Ascending aorta (tissue), 2 donors: ENCODE data around the gene KCNG2. TPM values are rescaled to one million over a fixed set of nuclear protein-coding genes. Genes with fewer than 3 reads are reported as not detected.
A peak's percentile ranks its signal among the peaks of the same experiment; 100 is the strongest.
"Not testable (repeated sequence)": the region's sequence is repeated elsewhere in the genome, so short reads cannot be mapped to it uniquely, and the experiment has no call there.

ENCODE experiments used
- DNase-seq, 2 donors: peaks; one replicate each; pipeline ENCODE4 v3.0.0-alpha.2; 2019; ENCODE audit warnings: low spot score in 2 of 2
- H3K27ac ChIP-seq, 2 donors: fragments of 200-600 bp; sonication (generic); one replicate each; pipeline ENCODE4 v1.5.1; 2016 to 2017; ENCODE audit warnings: mild to moderate bottlenecking in 1 of 2
- H3K27me3 ChIP-seq: fragments of 200-600 bp; sonication (generic); one replicate; pipeline ENCODE4 v1.5.1; 2017
- H3K36me3 ChIP-seq, 2 donors: fragments of 200-600 bp; sonication (generic); one replicate each; pipeline ENCODE4 v1.5.1; 2016
- H3K4me1 ChIP-seq, 2 donors: fragments of 200-600 bp; sonication (generic); one replicate each; pipeline ENCODE4 v1.5.1; 2016 to 2017; ENCODE audit warnings: mild to moderate bottlenecking in 1 of 2
- H3K4me3 ChIP-seq, 2 donors: fragments of 200-600 bp; sonication (generic); one replicate each; pipeline ENCODE4 v1.5.1; 2016 to 2017; ENCODE audit warnings: mild to moderate bottlenecking in 1 of 2
- H3K9me3 ChIP-seq, 2 donors: fragments of 200-600 bp; sonication (generic); one replicate each; pipeline ENCODE4 v1.5.1; 2016
- CTCF ChIP-seq, 3 experiments: fragments of 200-600 bp in 2 of 3; fragments of 450-650 bp in 1 of 3; sonication (generic) in 2 of 3; IDR thresholded peaks; one replicate each; pipeline ENCODE4 v1.5.1; 2016 to 2019; ENCODE audit warnings: antibody characterized with exemption in 3 of 3, mild to moderate bottlenecking in 1 of 3, moderate library complexity in 1 of 3
- intact Hi-C: fragments of 100-400 bp; cut with DNase I; formaldehyde crosslinking; loops from one replicate; pipeline ENCODE4 v1.15.1; 2023
- total RNA-seq: library from RNA; depleted of rRNA; stranded (reverse); fragments of >200 nt; gene quantifications from one replicate; pipeline ENCODE4 v1.1.0, GENCODE V29; 2016

The KCNG2 gene, protein sequence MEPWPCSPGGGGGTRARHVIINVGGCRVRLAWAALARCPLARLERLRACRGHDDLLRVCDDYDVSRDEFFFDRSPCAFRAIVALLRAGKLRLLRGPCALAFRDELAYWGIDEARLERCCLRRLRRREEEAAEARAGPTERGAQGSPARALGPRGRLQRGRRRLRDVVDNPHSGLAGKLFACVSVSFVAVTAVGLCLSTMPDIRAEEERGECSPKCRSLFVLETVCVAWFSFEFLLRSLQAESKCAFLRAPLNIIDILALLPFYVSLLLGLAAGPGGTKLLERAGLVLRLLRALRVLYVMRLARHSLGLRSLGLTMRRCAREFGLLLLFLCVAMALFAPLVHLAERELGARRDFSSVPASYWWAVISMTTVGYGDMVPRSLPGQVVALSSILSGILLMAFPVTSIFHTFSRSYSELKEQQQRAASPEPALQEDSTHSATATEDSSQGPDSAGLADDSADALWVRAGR
- total RNA-seq: not detected

DNA sequence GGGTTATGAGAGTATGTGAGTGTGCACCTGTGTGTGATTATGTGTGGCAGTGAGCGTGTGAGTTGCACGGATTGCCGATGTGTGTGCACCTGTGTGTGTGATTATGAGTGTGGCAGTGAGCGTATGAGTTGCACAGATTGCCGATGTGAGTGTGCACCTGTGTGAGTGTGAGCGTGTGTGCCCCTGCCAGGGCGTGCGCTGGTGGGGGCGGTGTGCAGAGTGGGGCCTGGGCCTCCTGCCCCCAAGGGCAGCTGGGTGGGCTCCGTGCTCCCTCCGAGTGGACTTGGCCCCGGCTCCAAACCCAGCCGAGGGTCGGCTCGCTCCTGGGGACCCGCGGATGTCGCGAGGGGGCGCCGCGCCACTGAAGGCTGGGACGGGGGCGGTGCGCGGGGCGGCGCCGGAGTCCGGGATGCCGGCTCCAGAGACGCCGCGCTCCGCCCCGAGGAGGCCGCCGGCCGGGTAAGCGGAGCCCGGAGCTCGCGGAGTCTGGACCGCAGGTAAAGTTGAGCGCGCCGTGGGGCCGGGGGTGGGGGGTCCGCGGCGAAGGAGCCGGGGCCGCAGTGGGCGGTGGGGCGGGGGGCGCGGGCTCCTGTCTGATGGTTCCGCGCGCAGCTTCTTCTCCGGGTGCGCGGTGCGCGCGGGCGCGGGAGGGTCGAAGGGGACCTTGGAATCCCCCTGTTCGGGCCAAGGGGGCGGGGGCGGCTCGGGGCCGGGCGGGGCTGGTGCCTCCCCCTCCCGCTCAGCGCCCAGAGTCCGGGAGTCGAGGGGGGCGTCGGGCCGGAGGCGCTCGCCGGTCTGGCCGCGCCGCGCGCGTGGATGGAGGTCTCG, at the start of gene KCNG2:
KCNG2 (plus strand) TSS at position 421 of the 828 bp plus-strand sequence. CDS start 65,730 bp downstream, outside the sequence.
- TF ChIP-seq CTCF (IDR thresholded peaks at IDR 0.05): no peak
- Histone ChIP-seq H3K27me3 (peaks cover 21% of the 10 kb centered on the region), H3K27ac (no peak within 1 kb of the TSS), H3K4me1 (peaks cover 0 to 3% of the 10 kb centered on the region in 2 donors), H3K36me3 (no peaks in the 10 kb centered on the region), H3K9me3 (no peaks in the 10 kb centered on the region), H3K4me3 (peak within 1 kb of the TSS; percentile 33 to 50)
- intact Hi-C loops: no loop called here
- no peak for DNase-seq

GRCh38 chr18:79748321-79749180, 49.2 kb upstream of the KCNG2 start:
- Histone ChIP-seq H3K9me3 (no peaks in the 10 kb centered on the region), H3K27ac (no peak overlapping the region), H3K27me3 (no peaks in the 10 kb centered on the region), H3K4me1 (no peaks in the 10 kb centered on the region), H3K36me3 (peaks cover 22 to 45% of the 10 kb centered on the region in 2 donors), H3K4me3 (no peak overlapping the region)
- TF ChIP-seq CTCF (IDR thresholded peaks at IDR 0.05): no peak
- DNase-seq: peak in 1 of 2 donors; percentile 60
- intact Hi-C loops: no loop called here

- H3K9me3 ChIP-seq: no peaks in the 10 kb centered on the region
- no peak for TF ChIP-seq CTCF (IDR thresholded peaks at IDR 0.05)
- H3K4me3 ChIP-seq: no peak overlapping the region
- no peaks in the 10 kb centered on the region for H3K27me3 ChIP-seq
- peaks cover 29 to 48% of the 10 kb centered on the region in 2 donors for H3K36me3 ChIP-seq
- no peaks in the 10 kb centered on the region for H3K4me1 ChIP-seq
- intact Hi-C loops: no loop called here
- DNase-seq: peak in 1 of 2 donors; percentile 52
- no peak overlapping the region for H3K27ac ChIP-seq
Measured at GRCh38 chr18:79749251-79750191, 48.2 kb upstream of the KCNG2 start.

DNA sequence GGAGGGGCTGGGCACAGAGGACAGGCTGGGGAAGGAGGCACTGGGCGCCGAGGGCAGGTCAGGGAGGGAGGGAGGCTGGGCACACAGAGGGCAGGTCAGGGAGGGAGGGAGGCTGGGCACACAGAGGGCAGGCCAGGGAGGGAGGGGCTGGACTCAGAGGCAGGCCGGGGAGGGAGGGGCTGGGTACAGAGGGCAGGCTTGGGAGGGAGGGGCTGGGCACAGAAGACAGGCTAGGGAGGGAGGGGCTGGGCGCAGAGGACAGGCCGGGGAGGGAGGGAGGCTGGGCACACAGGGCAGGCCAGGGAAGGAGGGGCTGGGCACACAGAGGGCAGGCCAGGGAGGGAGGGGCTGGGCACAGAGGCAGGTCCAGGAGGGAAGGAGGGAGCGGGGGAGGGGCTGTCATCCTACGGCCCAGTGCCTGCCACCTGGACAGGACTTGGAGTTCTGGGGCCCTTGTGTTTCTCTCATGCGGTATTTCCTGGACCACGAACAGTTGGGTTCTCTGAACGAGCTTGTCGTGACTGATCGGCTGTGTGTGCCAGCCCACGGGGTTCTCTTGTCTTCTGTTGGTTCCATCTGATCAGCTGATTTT, 46.7 kb upstream of the KCNG2 start:
- Histone ChIP-seq H3K36me3 (peaks cover 43 to 64% of the 10 kb centered on the region in 2 donors), H3K27me3 (no peaks in the 10 kb centered on the region), H3K27ac (no peak overlapping the region), H3K4me1 (no peaks in the 10 kb centered on the region), H3K9me3 (no peaks in the 10 kb centered on the region), H3K4me3 (no peak overlapping the region)
- peak in 1 of 2 donors; percentile 59 for DNase-seq
- TF ChIP-seq CTCF (IDR thresholded peaks at IDR 0.05): no peak
- intact Hi-C loops: no loop called here

DNA sequence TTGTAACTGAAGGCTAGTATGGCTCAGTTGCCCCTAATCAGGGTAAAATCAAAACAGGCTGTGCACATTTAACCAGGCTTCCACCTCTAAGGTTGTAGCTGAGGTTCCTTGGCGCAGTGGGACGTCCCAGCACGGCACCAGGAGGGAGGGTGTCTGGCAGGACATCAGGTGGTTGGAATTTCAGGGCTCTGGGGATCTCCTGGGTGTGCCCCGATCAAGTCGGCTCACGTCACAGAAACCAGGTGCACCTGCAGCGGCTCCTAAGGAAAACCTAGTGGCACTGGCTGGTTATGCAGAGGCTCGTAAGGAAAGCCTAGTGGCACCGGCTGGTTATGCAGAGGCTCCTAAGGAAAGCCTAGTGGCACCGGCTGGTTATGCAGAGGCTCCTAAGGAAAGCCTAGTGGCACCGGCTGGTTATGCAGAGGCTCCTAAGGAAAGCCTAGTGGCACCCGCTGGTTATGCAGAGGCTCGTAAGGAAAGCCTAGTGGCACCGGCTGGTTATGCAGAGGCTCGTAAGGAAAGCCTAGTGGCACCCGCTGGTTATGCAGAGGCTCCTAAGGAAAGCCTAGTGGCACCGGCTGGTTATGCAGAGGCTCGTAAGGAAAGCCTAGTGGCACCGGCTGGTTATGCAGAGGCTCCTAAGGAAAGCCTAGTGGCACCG, 45.7 kb upstream of the KCNG2 start:
- DNase-seq: peak in 1 of 2 donors; percentile 37
- intact Hi-C loops: not testable (repeated sequence)

DNA sequence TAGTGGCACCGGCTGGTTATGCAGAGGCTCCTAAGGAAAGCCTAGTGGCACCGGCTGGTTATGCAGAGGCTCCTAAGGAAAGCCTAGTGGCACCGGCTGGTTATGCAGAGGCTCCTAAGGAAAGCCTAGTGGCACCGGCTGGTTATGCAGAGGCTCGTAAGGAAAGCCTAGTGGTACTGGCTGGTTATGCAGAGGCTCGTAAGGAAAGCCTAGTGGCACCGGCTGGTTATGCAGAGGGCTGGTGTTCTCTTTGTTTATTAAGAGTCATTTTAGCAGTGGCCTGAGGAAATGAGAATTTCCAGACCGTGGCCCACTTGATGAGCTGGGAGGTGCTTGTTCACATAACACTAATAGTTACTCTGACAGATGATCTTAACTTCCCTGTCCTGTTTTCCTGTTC, 44.8 kb upstream of the KCNG2 start:
- H3K27me3 ChIP-seq, intact Hi-C loops, H3K4me1 ChIP-seq, H3K4me3 ChIP-seq, H3K27ac ChIP-seq, H3K9me3 ChIP-seq, DNase-seq: not testable (repeated sequence)
- peaks cover 36 to 48% of the 10 kb centered on the region in 2 donors for H3K36me3 ChIP-seq

More for the DNA sequence above, 45.7 kb upstream of the KCNG2 start:
- H3K27ac ChIP-seq, H3K4me1 ChIP-seq, H3K27me3 ChIP-seq, H3K4me3 ChIP-seq, H3K9me3 ChIP-seq: not testable (repeated sequence)
- H3K36me3 ChIP-seq: peaks cover 38 to 57% of the 10 kb centered on the region in 2 donors
